ENCODE data around the gene C3orf22. TPM values are rescaled to one million over a fixed set of nuclear protein-coding genes. Genes with fewer than 3 reads are reported as not detected.

C3orf22 gene
- total RNA-seq, 1 experiment from 2014 or later = not detected

- H2AFZ ChIP-seq = no peak overlapping the region
- no peak for TF ChIP-seq CTCF (conservative IDR thresholded peaks at IDR 0.05)
- TF ChIP-seq EZH2 (IDR thresholded peaks at IDR 0.05; ENCODE audit: low read depth) = no peak
- no peak overlapping the region for H3K27ac ChIP-seq
- no peaks in the 10 kb centered on the region for H3K9me2 ChIP-seq (ENCODE audit: insufficient read depth)
- DNase-seq = no peak
- H3K79me2 ChIP-seq (ENCODE audit: low read depth) = no peaks in the 10 kb centered on the region
- H3K4me2 ChIP-seq = no peak overlapping the region
- H3K9me3 ChIP-seq (ENCODE audit: insufficient read depth, low read depth) = no peaks in the 10 kb centered on the region
- H3K4me1 ChIP-seq (replicated peaks; ENCODE audit: insufficient read depth) = peaks cover 9% of the 10 kb centered on the region; the same call in 1 of the 2 replicates
- H4K20me1 ChIP-seq (ENCODE audit: insufficient read depth) = no peaks in the 10 kb centered on the region
- H3F3A ChIP-seq (ENCODE audit: insufficient read depth, low read depth) = no peaks in the 10 kb centered on the region
- CTCF ChIA-PET = no interaction called here
- BruUV-seq (replicated peaks) = no TSS peak
- POLR2A ChIA-PET (ENCODE audit: unreplicated experiment) = interaction anchor here (0.7 kb wide), 1 partner anchor 951 kb away, joined by 6 read pairs; no protein-coding TSS in a partner anchor
- H3K27me3 ChIP-seq (ENCODE audit: insufficient read depth, low read depth) = peaks cover 59% of the 10 kb centered on the region
- H3K36me3 ChIP-seq (ENCODE audit: low read depth) = no peaks in the 10 kb centered on the region
- no peak overlapping the region for H3K4me3 ChIP-seq
- intact Hi-C loops (cut with micrococcal nuclease; ENCODE audit: unreplicated experiment) = no loop called here
Observed at GRCh38 chr3:126537730-126538281, 20.9 kb downstream of the C3orf22 start.

DNA sequence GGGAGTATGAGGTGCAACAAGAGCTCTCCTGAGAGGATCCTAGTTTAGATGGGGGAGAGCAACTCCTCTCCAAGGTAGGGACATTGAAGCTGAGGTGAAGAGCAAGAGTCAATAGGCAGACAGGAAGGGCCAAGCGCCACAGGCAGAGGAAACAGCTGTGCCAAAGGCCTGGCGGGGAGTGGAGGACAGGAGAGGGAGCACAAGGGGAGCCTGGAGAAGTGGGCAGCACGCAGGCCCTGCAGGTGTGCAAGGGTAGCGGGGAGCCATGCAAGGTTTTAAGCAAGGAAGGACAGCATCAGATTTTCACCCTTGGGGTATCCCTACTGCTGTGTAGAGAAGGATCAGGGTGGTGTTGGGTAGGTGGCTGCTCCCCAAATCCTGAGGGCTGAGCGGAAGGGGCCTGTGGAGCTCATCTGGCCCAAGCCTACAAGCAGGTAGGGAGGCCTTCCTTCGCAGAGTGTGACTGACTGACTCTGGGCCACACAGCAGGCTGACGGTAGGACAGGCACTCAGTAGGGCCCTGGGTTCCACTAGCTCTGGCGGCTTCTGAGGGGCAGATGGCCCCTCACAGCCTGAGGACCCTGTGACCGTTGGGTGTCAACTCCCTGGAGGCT lies 21.5 kb downstream of the C3orf22 start:
- Histone ChIP-seq H3F3A (ENCODE audit: insufficient read depth, low read depth) (no peaks in the 10 kb centered on the region), H3K9me3 (ENCODE audit: insufficient read depth, low read depth) (no peaks in the 10 kb centered on the region), H3K36me3 (ENCODE audit: low read depth) (no peaks in the 10 kb centered on the region), H3K27ac (no peak overlapping the region), H3K4me2 (no peak overlapping the region), H3K4me1 (replicated peaks; ENCODE audit: insufficient read depth) (peaks cover 9% of the 10 kb centered on the region; the same call in 1 of the 2 replicates), H2AFZ (no peak overlapping the region), H3K79me2 (ENCODE audit: low read depth) (no peaks in the 10 kb centered on the region), H3K27me3 (ENCODE audit: insufficient read depth, low read depth) (peaks cover 65% of the 10 kb centered on the region), H4K20me1 (ENCODE audit: insufficient read depth) (no peaks in the 10 kb centered on the region), H3K9me2 (ENCODE audit: insufficient read depth) (no peaks in the 10 kb centered on the region), H3K4me3 (no peak overlapping the region)
- intact Hi-C loops (cut with micrococcal nuclease; ENCODE audit: unreplicated experiment) = no loop called here
- no peak for DNase-seq
- TF ChIP-seq CTCF (conservative IDR thresholded peaks at IDR 0.05) (no peak), EZH2 (IDR thresholded peaks at IDR 0.05; ENCODE audit: low read depth) (no peak)
- BruUV-seq (replicated peaks) = no TSS peak
- ChIA-PET POLR2A (ENCODE audit: unreplicated experiment) (no interaction called here), CTCF (no interaction called here)

GRCh38 chr3:126536126-126536525 lies 22.6 kb downstream of the C3orf22 start:
- no peak for DNase-seq
- H3K36me3 ChIP-seq (ENCODE audit: low read depth) = no peaks in the 10 kb centered on the region
- no TSS peak for BruUV-seq (replicated peaks)
- no peak overlapping the region for H3K27ac ChIP-seq
- H3K4me3 ChIP-seq = no peak overlapping the region
- CTCF ChIA-PET = no interaction called here
- H2AFZ ChIP-seq = no peak overlapping the region
- no peaks in the 10 kb centered on the region for H3K9me2 ChIP-seq (ENCODE audit: insufficient read depth)
- no peaks in the 10 kb centered on the region for H3K9me3 ChIP-seq (ENCODE audit: insufficient read depth, low read depth)
- peaks cover 74% of the 10 kb centered on the region for H3K27me3 ChIP-seq (ENCODE audit: insufficient read depth, low read depth)
- H4K20me1 ChIP-seq (ENCODE audit: insufficient read depth) = no peaks in the 10 kb centered on the region
- H3F3A ChIP-seq (ENCODE audit: insufficient read depth, low read depth) = no peaks in the 10 kb centered on the region
- H3K4me2 ChIP-seq = no peak overlapping the region
- POLR2A ChIA-PET (ENCODE audit: unreplicated experiment) = no interaction called here
- intact Hi-C loops (cut with micrococcal nuclease; ENCODE audit: unreplicated experiment) = no loop called here
- peaks cover 9% of the 10 kb centered on the region; the same call in 1 of the 2 replicates for H3K4me1 ChIP-seq (replicated peaks; ENCODE audit: insufficient read depth)
- H3K79me2 ChIP-seq (ENCODE audit: low read depth) = no peaks in the 10 kb centered on the region
- TF ChIP-seq EZH2 (IDR thresholded peaks at IDR 0.05; ENCODE audit: low read depth) (no peak), CTCF (conservative IDR thresholded peaks at IDR 0.05) (no peak)
